ENCODE results near the gene AMN.

Gene AMN

DNA sequence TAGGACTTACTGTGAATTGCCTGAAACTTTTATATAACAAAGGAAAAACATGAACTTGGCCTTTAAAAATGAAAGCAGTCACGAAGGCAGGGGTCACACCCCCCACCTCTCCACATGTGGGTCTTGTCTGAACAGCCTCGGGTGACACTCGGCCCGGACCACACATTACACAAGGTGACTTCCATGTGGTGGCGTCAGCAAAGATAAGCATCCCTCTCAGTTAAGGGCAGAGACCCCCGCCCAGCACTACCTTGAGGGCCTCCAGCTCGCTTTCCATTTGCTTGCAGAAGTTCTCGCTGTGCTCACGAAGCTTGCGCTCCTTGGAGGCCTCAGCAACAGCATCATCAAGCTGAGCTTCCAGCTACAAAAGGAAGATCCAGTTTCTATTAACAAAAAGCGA lies 47.4 kb downstream of the AMN start:
- no peak for DNase-seq

GRCh38 chr14:102970496-102970895 lies 48.0 kb downstream of the AMN start:
- no peak for DNase-seq

GRCh38 chr14:102971314-102971713 lies 48.9 kb downstream of the AMN start:
- no peak for DNase-seq

DNA sequence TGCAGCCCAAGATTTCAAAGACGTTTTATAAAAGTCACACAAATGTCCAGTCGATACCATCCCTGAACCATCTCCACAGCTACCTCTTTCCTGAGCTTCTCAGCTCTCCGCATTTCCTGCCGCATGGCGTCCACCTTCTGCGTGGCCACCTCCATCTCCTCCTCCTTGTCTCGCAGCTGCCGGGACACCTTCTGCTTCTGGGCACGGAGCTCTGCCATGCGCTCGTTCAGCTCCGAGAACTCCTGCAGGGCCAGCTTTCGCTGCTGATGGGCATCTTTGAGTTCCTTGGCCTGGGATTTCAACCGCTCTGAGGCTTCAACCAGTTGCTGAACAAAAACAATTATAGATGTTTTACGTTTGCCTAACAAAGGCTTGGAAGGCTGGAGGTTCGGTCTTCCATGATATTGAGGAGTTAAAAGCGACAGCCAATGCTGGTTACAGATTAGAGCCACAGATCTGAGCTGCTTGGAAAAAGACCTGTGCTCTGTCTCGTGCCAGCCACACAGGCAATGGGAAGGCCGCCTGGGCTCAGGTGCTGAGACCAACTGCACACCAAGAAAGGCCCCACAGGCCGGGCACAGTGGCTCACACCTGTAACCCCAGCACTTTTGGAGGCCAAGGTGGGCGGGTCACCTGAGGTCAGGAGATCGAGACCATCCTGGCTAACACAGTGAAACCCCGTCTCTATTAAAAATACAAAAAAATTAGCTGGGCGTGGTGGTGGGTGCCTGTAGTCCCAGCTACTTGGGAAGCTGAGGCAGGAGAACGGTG lies 49.6 kb downstream of the AMN start:
- DNase-seq = no peak

- no peak for DNase-seq
These were observed 51.3 kb downstream of the AMN start for GRCh38 chr14:102973706-102974285.

DNA sequence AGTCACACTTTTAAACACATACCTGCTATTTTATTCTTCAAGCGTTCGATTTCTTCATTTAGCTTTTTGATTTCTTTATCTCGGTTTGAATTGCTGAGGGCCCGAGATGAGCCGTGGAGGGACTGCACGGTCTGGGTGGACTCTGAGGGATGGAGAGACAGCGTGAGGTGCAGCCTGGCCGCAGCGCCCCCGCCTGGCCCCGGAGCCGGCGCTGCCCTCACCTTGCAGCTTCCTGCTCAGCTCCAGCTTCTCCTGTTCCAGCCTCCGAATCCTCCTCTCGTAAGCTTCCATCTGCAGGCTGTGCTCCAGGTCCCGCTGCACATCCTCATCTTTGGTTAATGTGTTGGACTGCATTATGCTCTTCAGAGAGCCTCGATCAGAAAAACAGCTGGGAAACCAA lies 53.2 kb downstream of the AMN start:
- DNase-seq = no peak

DNA sequence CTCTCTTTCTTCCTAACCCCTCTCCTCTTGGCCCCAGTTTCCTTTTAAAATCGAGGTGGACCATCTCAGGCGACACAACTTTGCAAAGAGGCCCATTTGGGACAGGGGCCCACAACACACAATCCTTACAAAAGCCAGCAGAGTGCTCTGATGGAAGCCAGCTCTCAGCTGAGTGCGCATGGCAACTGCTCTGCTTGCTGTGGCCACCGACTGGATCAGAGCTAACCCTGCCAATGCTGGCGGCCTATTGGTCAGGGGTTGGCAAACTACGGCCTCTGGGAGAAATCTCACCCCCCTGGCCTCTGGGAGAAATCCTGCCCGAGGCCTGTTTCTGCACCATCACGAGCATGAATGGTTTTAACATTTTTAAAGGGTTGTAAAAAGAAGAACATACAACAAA lies 55.0 kb downstream of the AMN start:
- DNase-seq = no peak

- DNase-seq = no peak
These were observed 56.9 kb downstream of the AMN start for GRCh38 chr14:102979406-102979805.

- DNase-seq = no peak
These were observed 57.9 kb downstream of the AMN start for GRCh38 chr14:102980409-102980810.
